Right cardiac atrium (tissue), 5 donors: ENCODE measurements around the gene ERCC4. TPM values are rescaled to one million over a fixed set of nuclear protein-coding genes. Genes with fewer than 3 reads are reported as not detected.

ENCODE experiments used
- ATAC-seq, 2 donors: fragments of 200-7000 bp; cut with Tn5 transposase; one replicate each; pipeline versions ENCODE4 v1.8.0 to v1.9.1; 2020; ENCODE audit warnings: moderate library complexity in 2 of 2, mild to moderate bottlenecking in 1 of 2
- DNase-seq, 3 donors: peaks; one replicate each; pipeline ENCODE4 v3.0.0-alpha.2; 2020
- H3K27ac ChIP-seq: one replicate; pipeline ENCODE4 v1.5.1; 2013; ENCODE audit warnings: mild to moderate bottlenecking, low read length, control low read depth, moderate library complexity
- H3K27me3 ChIP-seq: one replicate; pipeline ENCODE4 v1.6.1; 2013; ENCODE audit not compliant: control insufficient read depth, insufficient read depth
- H3K4me1 ChIP-seq: one replicate; pipeline ENCODE4 v1.6.1; 2013; ENCODE audit warnings: low read length; ENCODE audit not compliant: control insufficient read depth, insufficient read depth
- H3K4me3 ChIP-seq: one replicate; pipeline ENCODE4 v1.5.1; 2013; ENCODE audit warnings: low read length, control low read depth
- H3K9me3 ChIP-seq: one replicate; pipeline ENCODE4 v1.6.1; 2013; ENCODE audit warnings: low read length; ENCODE audit not compliant: control insufficient read depth
- WGBS: extraction: QIAGEN DNeasy Blood & Tissue Kit; methylation state at CpG from one replicate; pipeline ENCODE4 v1.1.7; 2013; 5-methylcytosine and 5-hydroxymethylcytosine counted together
- intact Hi-C, 4 donors: fragments of 100-400 bp; cut with DNase I; formaldehyde crosslinking; loops; one replicate each; pipeline versions ENCODE4 v1.11.0 to v1.14.0; 2022 to 2023
- polyA plus RNA-seq: library from polyadenylated mRNA; stranded (reverse); fragments of 200-250 nt; gene quantifications from one replicate; pipeline ENCODE4 v1.2.3, GENCODE V29; 2013
- total RNA-seq, 4 donors: library from RNA; stranded (reverse); fragmentation: NEBNext Ultra II Directional; extraction: Animal tissue kit (Norgen Biotek cat#: 25700); gene quantifications; one replicate each; pipeline ENCODE4 v1.2.1, GENCODE V29; 2021
- donor health status: healthy with polysubstance abuse.
- donor health status: DM: no; HTN: yes; CAD: no.
- donor health status: DM: no; HTN: no; CAD: no.
- donor health status: DM: no; HTN: yes; CAD: no; lungs with severe emphysema.
- donor health status: DM: yes; HTN: yes; CAD: no.

ERCC4 gene
- total and polyA plus RNA-seq, 5 donors: 2.3 to 14.4 (median 9.6) TPM

- no peak overlapping the region for H3K27ac ChIP-seq
- intact Hi-C loops: no loop called here
- H3K27me3 ChIP-seq: no peaks in the 10 kb centered on the region
- H3K4me1 ChIP-seq: no peaks in the 10 kb centered on the region
- ATAC-seq: no peak
- no peaks in the 10 kb centered on the region for H3K9me3 ChIP-seq
- WGBS: 83% methylated on average over 1 of the region's 1 CpG
- no peak for DNase-seq
- no peak overlapping the region for H3K4me3 ChIP-seq
Measured at GRCh38 chr16:13911306-13911705, 8.6 kb upstream of the ERCC4 start.

GRCh38 chr16:13911871-13912270 is 8.1 kb upstream of the ERCC4 start:
- H3K9me3 ChIP-seq: no peaks in the 10 kb centered on the region
- intact Hi-C loops: no loop called here
- ATAC-seq: no peak

DNA sequence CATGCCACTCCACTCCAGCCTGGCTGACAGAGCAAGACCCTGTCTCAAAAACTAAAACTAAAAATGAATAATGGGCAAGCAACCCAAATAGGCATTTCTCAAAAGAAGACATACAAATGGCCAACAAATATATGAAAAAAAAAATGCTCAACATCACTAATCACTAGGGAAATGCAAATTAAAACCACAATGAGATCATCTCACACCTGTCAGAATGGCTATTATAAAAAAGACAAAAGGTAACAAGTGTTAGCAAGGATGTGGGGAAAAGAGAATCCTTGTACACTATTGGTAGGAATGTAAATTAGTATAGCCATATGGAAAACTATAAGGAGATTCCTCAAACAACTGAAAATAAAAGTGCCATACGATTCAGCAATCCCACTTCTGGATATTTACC is 7.1 kb upstream of the ERCC4 start:
- no peak overlapping the region for H3K27ac ChIP-seq
- 72% methylated on average over 1 of the region's 1 CpG for WGBS
- intact Hi-C loops: no loop called here
- H3K9me3 ChIP-seq: no peaks in the 10 kb centered on the region
- no peaks in the 10 kb centered on the region for H3K27me3 ChIP-seq
- no peak for ATAC-seq
- DNase-seq: no peak
- H3K4me3 ChIP-seq: no peak overlapping the region
- no peaks in the 10 kb centered on the region for H3K4me1 ChIP-seq

More at GRCh38 chr16:13911871-13912270, 8.1 kb upstream of the ERCC4 start:
- Histone ChIP-seq H3K27ac (no peak overlapping the region), H3K4me1 (no peaks in the 10 kb centered on the region), H3K4me3 (no peak overlapping the region), H3K27me3 (no peaks in the 10 kb centered on the region)
- no peak for DNase-seq

GRCh38 chr16:13913374-13914292 is 6.3 kb upstream of the ERCC4 start:
- Histone ChIP-seq H3K4me1 (no peaks in the 10 kb centered on the region), H3K4me3 (no peak overlapping the region), H3K9me3 (no peaks in the 10 kb centered on the region), H3K27me3 (no peaks in the 10 kb centered on the region), H3K27ac (no peak overlapping the region)
- DNase-seq (no peak), ATAC-seq (no peak)
- intact Hi-C loops: no loop called here
- WGBS: 67% methylated on average over 7 of the region's 7 CpGs

DNA sequence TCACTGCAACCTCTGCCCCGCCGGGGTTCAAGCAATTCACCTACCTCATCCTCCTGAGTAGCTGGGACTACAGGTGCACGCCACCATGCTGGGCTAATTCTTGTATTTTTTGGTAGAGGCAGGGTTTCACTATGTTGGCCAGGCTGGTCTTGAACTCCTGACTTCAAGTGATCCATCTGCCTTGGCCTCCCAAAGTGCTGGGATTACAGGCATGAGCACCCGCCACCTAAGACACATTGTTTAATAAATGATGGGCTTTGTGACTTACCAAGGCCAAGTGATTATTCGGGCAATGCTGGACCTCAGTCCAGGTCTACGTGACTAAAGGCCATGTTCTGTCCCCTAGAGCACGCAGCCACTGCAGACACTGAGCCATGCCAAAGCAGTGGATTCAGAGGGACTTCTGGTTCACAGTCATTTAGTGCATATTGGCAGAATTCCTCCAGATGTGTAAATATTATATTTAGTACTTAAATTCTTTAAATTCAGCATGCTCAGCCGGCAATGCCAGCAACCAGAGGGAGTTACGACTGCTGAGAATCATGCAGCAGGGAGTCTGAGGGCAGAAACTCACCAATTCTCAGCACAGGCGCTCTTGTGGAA is 4.8 kb upstream of the ERCC4 start:
- ATAC-seq: no peak
- intact Hi-C loops: loop anchor here in 1 of 4 donors (5.0 kb wide), 1 partner anchor 48 kb away; no protein-coding TSS in a partner anchor
- Histone ChIP-seq H3K9me3 (no peaks in the 10 kb centered on the region), H3K4me1 (no peaks in the 10 kb centered on the region), H3K27me3 (no peaks in the 10 kb centered on the region), H3K4me3 (no peak overlapping the region), H3K27ac (no peak overlapping the region)
- 75% methylated on average over 10 of the region's 10 CpGs for WGBS
- no peak for DNase-seq

GRCh38 chr16:13919330-13919682 is 648 bp upstream of the ERCC4 start:
- 3% methylated on average over 3 of the region's 3 CpGs for WGBS
- DNase-seq: no peak
- peak; percentile 47 to 49 for ATAC-seq

GRCh38 chr16:13920510-13920818 is 510 bp downstream of the ERCC4 start:
- intact Hi-C loops: loop anchor here in 3 of 4 donors (10.0 kb wide), 4 partner anchors 274 to 604 kb away; no protein-coding TSS in a partner anchor
- Histone ChIP-seq H3K27me3 (no peaks in the 10 kb centered on the region), H3K4me1 (no peaks in the 10 kb centered on the region), H3K27ac (peak overlapping the region; percentile 59), H3K4me3 (peak overlapping the region; percentile 63), H3K9me3 (no peaks in the 10 kb centered on the region)
- ATAC-seq: no peak
- DNase-seq: no peak
- 2% methylated on average over 10 of the region's 10 CpGs for WGBS

More at GRCh38 chr16:13919330-13919682, 648 bp upstream of the ERCC4 start:
- H3K4me3 ChIP-seq: peak overlapping the region; percentile 13
- peak overlapping the region; percentile 25 for H3K27ac ChIP-seq
- H3K4me1 ChIP-seq: no peaks in the 10 kb centered on the region
- H3K9me3 ChIP-seq: no peaks in the 10 kb centered on the region
- intact Hi-C loops: loop anchor here in 2 of 4 donors (2.0 to 5.0 kb wide), 2 partner anchors 52 to 53 kb away; no protein-coding TSS in a partner anchor
- H3K27me3 ChIP-seq: no peaks in the 10 kb centered on the region

GRCh38 chr16:13921328-13921727 is 1.4 kb downstream of the ERCC4 start:
- DNase-seq (no peak), ATAC-seq (no peak)
- Histone ChIP-seq H3K4me3 (no peak overlapping the region), H3K9me3 (no peaks in the 10 kb centered on the region), H3K4me1 (no peaks in the 10 kb centered on the region), H3K27me3 (no peaks in the 10 kb centered on the region), H3K27ac (peak overlapping the region; percentile 39)
- WGBS: 66% methylated on average over 2 of the region's 2 CpGs
- intact Hi-C loops: loop anchor here in 3 of 4 donors (10.0 kb wide), 4 partner anchors 273 to 603 kb away; no protein-coding TSS in a partner anchor

GRCh38 chr16:13923703-13924298 is 3.8 kb downstream of the ERCC4 start:
- H3K27ac ChIP-seq: no peak overlapping the region
- no peaks in the 10 kb centered on the region for H3K9me3 ChIP-seq
- 30% methylated on average over 4 of the region's 4 CpGs for WGBS
- no peak overlapping the region for H3K4me3 ChIP-seq
- DNase-seq (no peak), ATAC-seq (no peak)
- no peaks in the 10 kb centered on the region for H3K4me1 ChIP-seq
- intact Hi-C loops: loop anchor here in 3 of 4 donors (10.0 kb wide), 4 partner anchors 271 to 601 kb away; no protein-coding TSS in a partner anchor
- no peaks in the 10 kb centered on the region for H3K27me3 ChIP-seq

- no peak for DNase-seq
- ATAC-seq: no peak
- H3K27me3 ChIP-seq: no peaks in the 10 kb centered on the region
- no peak overlapping the region for H3K4me3 ChIP-seq
- intact Hi-C loops: loop anchor here in 3 of 4 donors (10.0 kb wide), 4 partner anchors 268 to 598 kb away; no protein-coding TSS in a partner anchor
- no peaks in the 10 kb centered on the region for H3K9me3 ChIP-seq
- 85% methylated on average over 4 of the region's 4 CpGs for WGBS
- no peak overlapping the region for H3K27ac ChIP-seq
- no peaks in the 10 kb centered on the region for H3K4me1 ChIP-seq
Measured at GRCh38 chr16:13926464-13926863, 6.5 kb downstream of the ERCC4 start.

- ATAC-seq: no peak
- DNase-seq: no peak
- intact Hi-C loops: loop anchor here in 3 of 4 donors (10.0 kb wide), 4 partner anchors 268 to 598 kb away; no protein-coding TSS in a partner anchor
- Histone ChIP-seq H3K4me3 (no peak overlapping the region), H3K27me3 (no peaks in the 10 kb centered on the region), H3K4me1 (no peaks in the 10 kb centered on the region), H3K9me3 (no peaks in the 10 kb centered on the region), H3K27ac (no peak overlapping the region)
- WGBS: 88% methylated on average over 2 of the region's 2 CpGs
Measured at GRCh38 chr16:13926891-13927290, 6.9 kb downstream of the ERCC4 start.
